ENCODE data around the gene RPS6KA3.

DNA sequence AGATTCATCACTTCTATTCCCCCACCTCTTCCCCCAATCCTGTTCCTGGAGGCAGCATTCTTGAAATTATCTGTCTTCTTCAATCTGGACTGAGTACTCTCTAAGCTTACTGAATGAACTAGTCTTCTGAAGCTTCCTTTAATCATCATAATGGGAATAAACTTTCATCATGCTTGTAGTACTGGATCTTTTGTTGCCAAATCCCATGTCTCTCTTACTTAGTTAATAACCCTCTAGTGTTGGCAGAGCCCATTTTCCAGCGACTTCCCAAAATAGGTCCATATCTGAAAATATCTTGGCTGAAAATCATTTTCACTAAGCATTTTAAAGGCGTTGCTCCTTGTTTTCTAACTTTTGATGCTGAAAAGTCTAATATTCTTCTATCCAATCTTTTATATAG lies 39.6 kb downstream of the RPS6KA3 start:
- no peak for TF ChIP-seq POLR2AphosphoS5 (IDR thresholded peaks at IDR 0.05; ENCODE audit: low read depth, low read length)
- no peak for TF ChIP-seq POLR2A (IDR thresholded peaks at IDR 0.05; ENCODE audit: low read depth, low read length)
